Activated T-helper 1 cell treated with anti-CD3 and anti-CD28 coated beads, Interleukin-2, amount 50 U/mL, for 16 hours (primary cell): ENCODE measurements around the gene CARD11.

ENCODE experiments used
- DNase-seq, 2 donors: peaks; one replicate each; pipeline ENCODE4 v3.0.0-alpha.2; 2020; ENCODE audit warnings: low read depth in 1 of 2, low spot score in 1 of 2

The CARD11 gene

GRCh38 chr7:3043544-3044371 lies at the start of gene CARD11:
Gene CARD11 (minus strand): TSS chr7:3043867. CDS start chr7:2958506, 85,361 bp downstream.
- no peak for DNase-seq

GRCh38 chr7:3092468-3092867 lies 48.8 kb upstream of the CARD11 start:
- DNase-seq = peak; percentile 27 to 43

- DNase-seq = no peak
Observed at GRCh38 chr7:3091631-3092030, 48.0 kb upstream of the CARD11 start.

- no peak for DNase-seq
Observed at GRCh38 chr7:3089493-3089892, 45.8 kb upstream of the CARD11 start.

GRCh38 chr7:3087243-3087755 lies 43.6 kb upstream of the CARD11 start:
- no peak for DNase-seq

- no peak for DNase-seq
Observed at GRCh38 chr7:3083350-3083749, 39.7 kb upstream of the CARD11 start.

GRCh38 chr7:3082831-3083230 lies 39.2 kb upstream of the CARD11 start:
- no peak for DNase-seq

- DNase-seq = no peak
Observed at GRCh38 chr7:3082386-3082785, 38.7 kb upstream of the CARD11 start.

GRCh38 chr7:3080106-3080505 lies 36.4 kb upstream of the CARD11 start:
- DNase-seq = no peak

- no peak for DNase-seq
Observed at GRCh38 chr7:3078514-3078913, 34.8 kb upstream of the CARD11 start.

GRCh38 chr7:3076700-3077099 lies 33.0 kb upstream of the CARD11 start:
- no peak for DNase-seq

- no peak for DNase-seq
Observed at GRCh38 chr7:3076163-3076562, 32.5 kb upstream of the CARD11 start.

- DNase-seq = no peak
Observed at GRCh38 chr7:3075441-3075840, 31.8 kb upstream of the CARD11 start.

GRCh38 chr7:3074459-3074821 lies 30.8 kb upstream of the CARD11 start:
- DNase-seq = no peak

- DNase-seq = no peak
Observed at GRCh38 chr7:3073763-3074458, 30.2 kb upstream of the CARD11 start.

GRCh38 chr7:3070908-3071307 lies 27.2 kb upstream of the CARD11 start:
- DNase-seq = no peak

GRCh38 chr7:3069771-3070449 lies 26.2 kb upstream of the CARD11 start:
- no peak for DNase-seq

GRCh38 chr7:3068530-3068929 lies 24.9 kb upstream of the CARD11 start:
- no peak for DNase-seq

GRCh38 chr7:3067606-3068380 lies 24.1 kb upstream of the CARD11 start:
- no peak for DNase-seq

GRCh38 chr7:3067193-3067592 lies 23.5 kb upstream of the CARD11 start:
- no peak for DNase-seq

- no peak for DNase-seq
Observed at GRCh38 chr7:3066506-3066905, 22.8 kb upstream of the CARD11 start.
